ENCODE data around the gene LBHD1.

Gene LBHD1

GRCh38 chr11:62682518-62682917 lies 10.5 kb upstream of the LBHD1 start:
- no peak overlapping the region for H3K9ac ChIP-seq (ENCODE audit: low read length)
- H3K4me2 ChIP-seq (ENCODE audit: low read length): no peak overlapping the region
- H3K9me3 ChIP-seq (ENCODE audit: low read length): no peaks in the 10 kb centered on the region
- no peak for TF ChIP-seq EZH2 (IDR thresholded peaks at IDR 0.05; ENCODE audit: borderline replicate concordance, low read length)
- TF ChIP-seq CTCF (IDR thresholded peaks at IDR 0.05; ENCODE audit: low read length): no peak
- H3K4me3 ChIP-seq (ENCODE audit: low read depth, low read length, poor library complexity, severe bottlenecking): no peak overlapping the region
- no peaks in the 10 kb centered on the region for H3K9me2 ChIP-seq (ENCODE audit: low read depth, low read length)
- peaks cover 30% of the 10 kb centered on the region for H3K4me1 ChIP-seq (ENCODE audit: insufficient read depth, low read length, severe bottlenecking)
- H3F3A ChIP-seq (ENCODE audit: insufficient read depth, low read length): no peaks in the 10 kb centered on the region
- no peaks in the 10 kb centered on the region for H3K27me3 ChIP-seq (ENCODE audit: insufficient read depth, low read length)
- H4K20me1 ChIP-seq (ENCODE audit: insufficient read depth, low read length): no peaks in the 10 kb centered on the region
- H3K36me3 ChIP-seq (ENCODE audit: insufficient read depth, low read length): peaks cover 4% of the 10 kb centered on the region; the same call in 1 of the 2 replicates
- H3K79me2 ChIP-seq (ENCODE audit: insufficient read depth, low read length): no peaks in the 10 kb centered on the region; the same call in 1 of the 2 replicates
- H3K27ac ChIP-seq (ENCODE audit: low read depth, low read length, poor library complexity, severe bottlenecking): no peak overlapping the region
- H2AFZ ChIP-seq (ENCODE audit: low read length): no peak overlapping the region

DNA sequence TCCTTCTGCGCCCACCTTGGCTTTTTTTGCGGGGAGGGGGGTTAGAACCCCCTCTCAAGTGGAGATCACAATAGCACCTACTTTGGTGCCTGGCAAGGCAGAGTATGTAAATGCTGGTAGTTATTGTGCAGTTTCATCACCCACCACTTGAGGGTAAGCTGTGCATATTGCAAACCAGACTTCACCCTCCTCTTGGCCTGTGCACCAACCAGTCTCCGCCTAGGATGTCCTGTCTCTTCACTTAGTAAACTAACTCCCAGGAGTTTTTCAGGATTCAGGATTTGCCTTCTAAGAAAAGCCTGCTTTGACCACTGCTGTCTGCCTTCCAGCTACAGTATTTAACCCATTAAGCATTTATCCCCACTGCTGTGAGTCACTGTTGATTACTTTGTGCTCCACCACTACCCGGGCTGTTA lies 8.8 kb upstream of the LBHD1 start:
- no peaks in the 10 kb centered on the region for H4K20me1 ChIP-seq (ENCODE audit: insufficient read depth, low read length)
- H3K4me3 ChIP-seq (ENCODE audit: low read depth, low read length, poor library complexity, severe bottlenecking): no peak overlapping the region
- H3K27me3 ChIP-seq (ENCODE audit: insufficient read depth, low read length): no peaks in the 10 kb centered on the region
- no peak for TF ChIP-seq EZH2 (IDR thresholded peaks at IDR 0.05; ENCODE audit: borderline replicate concordance, low read length)
- TF ChIP-seq CTCF (IDR thresholded peaks at IDR 0.05; ENCODE audit: low read length): peak; percentile 58
- peak overlapping the region; percentile 42 for H3K4me2 ChIP-seq (ENCODE audit: low read length)
- peaks cover 19% of the 10 kb centered on the region; the same call in 1 of the 2 replicates for H3K36me3 ChIP-seq (ENCODE audit: insufficient read depth, low read length)
- no peaks in the 10 kb centered on the region for H3K9me3 ChIP-seq (ENCODE audit: low read length)
- H3K4me1 ChIP-seq (ENCODE audit: insufficient read depth, low read length, severe bottlenecking): peaks cover 36% of the 10 kb centered on the region
- H3K27ac ChIP-seq (ENCODE audit: low read depth, low read length, poor library complexity, severe bottlenecking): peak overlapping the region; percentile 77
- H3K9me2 ChIP-seq (ENCODE audit: low read depth, low read length): no peaks in the 10 kb centered on the region
- H3F3A ChIP-seq (ENCODE audit: insufficient read depth, low read length): no peaks in the 10 kb centered on the region
- peak overlapping the region; percentile 27; the same call in 1 of the 2 replicates for H3K9ac ChIP-seq (ENCODE audit: low read length)
- H3K79me2 ChIP-seq (ENCODE audit: insufficient read depth, low read length): no peaks in the 10 kb centered on the region; the same call in 1 of the 2 replicates
- H2AFZ ChIP-seq (ENCODE audit: low read length): peak overlapping the region; percentile 67; the same call in 1 of the 2 replicates

- Histone ChIP-seq H3K4me2 (ENCODE audit: low read length) (peak within 1 kb of the TSS; percentile 94), H3K9ac (ENCODE audit: low read length) (peak within 1 kb of the TSS; percentile 94), H3K4me1 (ENCODE audit: insufficient read depth, low read length, severe bottlenecking) (peaks cover 36% of the 10 kb centered on the region), H3K4me3 (ENCODE audit: low read depth, low read length, poor library complexity, severe bottlenecking) (peak within 1 kb of the TSS; percentile 95), H3F3A (ENCODE audit: insufficient read depth, low read length) (no peaks in the 10 kb centered on the region), H3K79me2 (ENCODE audit: insufficient read depth, low read length) (no peaks in the 10 kb centered on the region; the same call in 1 of the 2 replicates), H2AFZ (ENCODE audit: low read length) (peak within 1 kb of the TSS; percentile 43; the same call in 1 of the 2 replicates), H4K20me1 (ENCODE audit: insufficient read depth, low read length) (no peaks in the 10 kb centered on the region), H3K36me3 (ENCODE audit: insufficient read depth, low read length) (peaks cover 25% of the 10 kb centered on the region; the same call in 1 of the 2 replicates), H3K27me3 (ENCODE audit: insufficient read depth, low read length) (no peaks in the 10 kb centered on the region), H3K27ac (ENCODE audit: low read depth, low read length, poor library complexity, severe bottlenecking) (peak within 1 kb of the TSS; percentile 76), H3K9me2 (ENCODE audit: low read depth, low read length) (no peaks in the 10 kb centered on the region), H3K9me3 (ENCODE audit: low read length) (no peaks in the 10 kb centered on the region)
- TF ChIP-seq EZH2 (IDR thresholded peaks at IDR 0.05; ENCODE audit: borderline replicate concordance, low read length) (no peak), CTCF (IDR thresholded peaks at IDR 0.05; ENCODE audit: low read length) (no peak)
Observed at GRCh38 chr11:62678770-62679696, 7.0 kb upstream of the LBHD1 start, which contains the start of gene UBXN1. Gene UBXN1, minus strand, starts transcription at chr11:62679073. Its CDS starts 150 bp downstream, at chr11:62678923.
